GM13977 (cell line): Measurements from ENCODE around the gene TMEM178B.

Experiments
- DNase-seq: peaks from one replicate; pipeline ENCODE4 v3.0.0; 2012; ENCODE audit warnings: low spot score
- in situ Hi-C: fragments of 300-500 bp; cut with MboI; formaldehyde crosslinking; loops from one replicate; pipeline ENCODE4 v1.12.0; 2022; ENCODE audit warnings: low sequenced_read_pairs, low pct_unique_long_range_greater_than_20kb, mixed read lengths, inconsistent platforms; ENCODE audit not compliant: unreplicated experiment
- TF ChIP-seq, protein P1 (sequence below): IDR thresholded peaks from 2 replicates; pipeline ENCODE4 v1.5.1; 2012; ENCODE audit warnings: mild to moderate bottlenecking, control low read depth; ENCODE audit not compliant: insufficient read depth; ENCODE audit errors: extremely low read depth, missing control alignments

TMEM178B gene

DNA sequence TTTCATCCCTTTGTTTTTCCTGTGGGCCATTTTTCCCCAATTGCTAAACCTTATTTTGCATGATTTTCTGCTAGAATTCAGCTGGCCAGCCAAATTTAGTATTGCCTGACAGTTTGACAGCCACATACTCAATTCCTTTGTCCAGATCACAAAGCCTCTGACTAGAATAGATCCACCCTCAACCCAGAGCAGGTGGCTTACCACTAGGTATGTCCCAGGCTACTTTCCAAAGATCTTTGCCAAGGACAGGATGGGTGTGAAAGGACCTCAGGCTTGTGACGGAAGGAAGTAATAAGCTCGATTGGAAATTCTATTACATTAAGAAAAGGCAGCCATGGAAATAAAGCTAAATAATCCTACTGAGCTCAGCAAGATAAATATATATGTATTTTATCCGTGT is 426.7 kb downstream of the TMEM178B start:
- no peak for DNase-seq
- TF ChIP-seq, protein P1, sequence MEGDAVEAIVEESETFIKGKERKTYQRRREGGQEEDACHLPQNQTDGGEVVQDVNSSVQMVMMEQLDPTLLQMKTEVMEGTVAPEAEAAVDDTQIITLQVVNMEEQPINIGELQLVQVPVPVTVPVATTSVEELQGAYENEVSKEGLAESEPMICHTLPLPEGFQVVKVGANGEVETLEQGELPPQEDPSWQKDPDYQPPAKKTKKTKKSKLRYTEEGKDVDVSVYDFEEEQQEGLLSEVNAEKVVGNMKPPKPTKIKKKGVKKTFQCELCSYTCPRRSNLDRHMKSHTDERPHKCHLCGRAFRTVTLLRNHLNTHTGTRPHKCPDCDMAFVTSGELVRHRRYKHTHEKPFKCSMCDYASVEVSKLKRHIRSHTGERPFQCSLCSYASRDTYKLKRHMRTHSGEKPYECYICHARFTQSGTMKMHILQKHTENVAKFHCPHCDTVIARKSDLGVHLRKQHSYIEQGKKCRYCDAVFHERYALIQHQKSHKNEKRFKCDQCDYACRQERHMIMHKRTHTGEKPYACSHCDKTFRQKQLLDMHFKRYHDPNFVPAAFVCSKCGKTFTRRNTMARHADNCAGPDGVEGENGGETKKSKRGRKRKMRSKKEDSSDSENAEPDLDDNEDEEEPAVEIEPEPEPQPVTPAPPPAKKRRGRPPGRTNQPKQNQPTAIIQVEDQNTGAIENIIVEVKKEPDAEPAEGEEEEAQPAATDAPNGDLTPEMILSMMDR: no peak
- in situ Hi-C loops: no loop called here

DNA sequence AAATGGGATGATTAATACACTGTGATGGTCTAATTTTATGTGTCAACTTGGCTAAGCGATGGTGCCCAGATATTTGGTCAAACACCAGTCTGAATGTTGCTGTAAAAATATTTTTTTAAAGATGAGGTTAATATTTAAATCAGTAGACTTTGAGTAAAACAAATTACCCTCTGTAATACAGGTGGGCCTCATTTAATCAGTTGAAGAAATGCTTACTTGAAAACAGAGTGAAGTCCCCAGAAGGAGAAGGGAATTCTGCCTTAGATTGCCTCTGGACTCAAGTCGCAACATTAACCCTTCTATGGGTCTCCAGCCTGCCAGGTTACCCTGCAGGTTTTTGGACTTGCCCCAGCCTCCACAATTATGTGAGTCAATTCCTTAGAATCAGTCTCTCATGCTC is 427.6 kb downstream of the TMEM178B start:
- in situ Hi-C loops: no loop called here
- TF ChIP-seq, protein P1: no peak
- DNase-seq: no peak

DNA sequence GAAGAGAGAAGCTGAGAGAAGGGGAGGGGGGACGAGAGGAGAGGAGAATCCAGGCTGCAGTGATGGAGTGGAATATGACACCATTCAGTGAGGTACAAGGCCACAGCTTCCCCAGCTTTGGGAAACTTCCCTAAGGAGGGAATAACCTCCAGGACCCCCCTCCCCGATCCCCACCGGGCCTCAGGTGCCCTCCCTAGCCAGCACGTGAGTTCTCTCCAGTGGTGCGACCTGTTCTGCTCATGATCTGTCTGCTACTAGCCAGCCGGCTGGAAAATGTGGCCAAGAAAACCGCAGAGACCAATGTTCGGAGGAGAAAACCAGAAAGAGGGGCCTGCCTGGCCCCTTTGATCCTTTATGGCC is 437.4 kb downstream of the TMEM178B start:
- in situ Hi-C loops: no loop called here
- TF ChIP-seq, protein P1: no peak
- no peak for DNase-seq

DNA sequence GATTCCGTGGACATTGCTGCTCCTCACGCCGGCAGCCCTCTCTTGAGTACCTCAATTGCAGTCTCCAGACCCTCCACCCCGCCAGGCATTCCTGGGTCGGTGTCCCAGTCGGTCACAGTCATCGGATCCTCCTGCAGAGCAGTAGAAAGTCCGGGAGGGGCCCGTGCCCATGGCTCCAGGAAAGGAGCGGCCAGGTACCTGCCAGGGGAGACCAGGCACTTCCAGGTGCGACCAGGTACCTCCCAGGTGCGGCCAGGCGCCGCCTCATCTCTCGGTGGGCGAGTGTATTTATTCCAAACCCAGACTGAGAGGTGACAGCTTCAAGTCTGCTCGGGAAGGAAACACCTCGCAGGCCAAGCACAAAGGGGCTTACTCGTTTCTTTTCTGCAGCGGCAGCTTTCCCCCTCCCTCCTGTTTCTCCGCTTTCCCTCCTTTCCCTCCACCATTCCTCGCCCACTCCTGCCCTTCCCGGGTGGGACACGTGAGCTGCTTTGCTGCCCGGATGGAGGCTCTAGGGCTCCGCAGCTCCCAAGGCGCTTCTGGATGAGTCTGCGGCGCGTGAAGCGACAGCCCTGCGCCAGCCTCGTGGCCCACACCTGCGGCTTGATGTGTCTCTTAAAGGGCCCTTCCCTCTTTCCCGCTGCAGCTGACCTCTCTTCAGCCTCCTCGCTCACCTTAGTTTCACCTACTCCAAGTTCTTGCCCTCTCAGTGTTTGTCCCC is 438.0 kb downstream of the TMEM178B start:
- in situ Hi-C loops: no loop called here
- no peak for DNase-seq
- TF ChIP-seq, protein P1: no peak

DNA sequence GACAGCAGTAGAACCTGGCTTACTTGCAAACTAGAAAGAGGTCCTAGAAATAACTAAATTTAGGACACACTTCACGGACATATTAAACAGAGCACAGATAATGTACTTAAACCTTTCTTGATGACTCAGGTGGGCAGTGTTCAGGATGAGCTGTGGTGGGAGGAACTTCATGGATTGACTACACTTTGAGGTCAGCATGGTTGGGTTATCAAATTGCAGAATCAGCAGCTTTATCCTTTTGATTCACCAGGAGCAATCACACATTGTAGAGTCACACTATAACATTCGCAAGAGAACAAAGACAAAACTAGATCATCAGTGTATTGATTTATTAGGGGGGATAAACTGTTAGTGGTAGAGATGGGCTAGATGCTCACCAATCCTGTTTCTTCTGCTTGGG is 438.7 kb downstream of the TMEM178B start:
- no peak for DNase-seq
- TF ChIP-seq, protein P1: no peak
- in situ Hi-C loops: no loop called here

DNA sequence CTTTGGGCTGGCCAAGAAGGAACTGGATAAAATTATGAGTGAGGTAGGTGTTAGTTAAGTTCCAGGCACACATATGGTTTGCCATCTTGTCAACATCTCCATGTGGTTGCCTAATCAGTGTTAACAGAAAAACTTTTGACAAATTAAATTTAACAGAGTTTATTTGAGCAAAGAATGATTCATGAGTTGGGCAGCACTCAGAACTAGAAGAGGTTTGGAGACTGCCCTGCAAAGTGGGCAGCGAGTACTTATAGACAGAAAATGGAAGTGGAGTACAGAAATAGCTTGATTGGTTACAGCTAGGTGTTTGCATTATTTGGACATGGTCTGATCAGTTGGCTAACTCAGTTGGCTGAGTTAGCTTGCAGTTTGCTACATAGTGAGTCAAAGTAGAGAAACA is 439.9 kb downstream of the TMEM178B start:
- TF ChIP-seq, protein P1: no peak
- DNase-seq: no peak
- in situ Hi-C loops: no loop called here

DNA sequence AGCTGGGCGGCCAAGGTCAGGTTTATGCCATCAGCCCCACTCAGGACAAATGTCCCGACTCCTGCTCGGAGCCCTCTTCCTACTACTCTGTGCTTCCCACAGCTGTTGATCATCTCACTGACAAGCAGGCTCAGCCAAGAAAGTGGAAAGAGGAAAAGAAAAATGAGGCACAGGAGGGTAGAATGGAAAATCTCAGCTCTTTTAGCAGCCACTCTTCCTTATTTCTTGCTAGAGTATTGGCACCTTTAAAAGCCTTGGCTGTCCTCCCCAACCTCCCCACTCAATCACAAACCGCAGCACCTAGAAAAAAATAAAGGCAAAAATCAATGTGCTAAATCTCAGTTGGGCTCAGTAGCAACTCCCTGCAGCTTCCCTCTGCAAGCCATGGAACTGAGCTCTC is 442.1 kb downstream of the TMEM178B start:
- TF ChIP-seq, protein P1: no peak
- in situ Hi-C loops: no loop called here
- DNase-seq: no peak
